Fibroblast of skin of back (primary cell): ENCODE data around the gene MYO10.
"Not testable (repeated sequence)": the region's sequence is repeated elsewhere in the genome, so short reads cannot be mapped to it uniquely, and the experiment has no call there.

Experiments used
- DNase-seq: peaks from one replicate; pipeline ENCODE4 v3.0.0-alpha.2; 2013

The MYO10 gene

GRCh38 chr5:16862777-16863176 lies 73.3 kb downstream of the MYO10 start:
- DNase-seq, result no peak

- DNase-seq, result no peak
These were observed 76.7 kb downstream of the MYO10 start for GRCh38 chr5:16859346-16859745.

GRCh38 chr5:16858151-16858550 lies 77.9 kb downstream of the MYO10 start:
- no peak for DNase-seq

GRCh38 chr5:16857635-16858034 lies 78.5 kb downstream of the MYO10 start:
- no peak for DNase-seq

GRCh38 chr5:16856531-16856930 lies 79.6 kb downstream of the MYO10 start:
- DNase-seq, result peak; percentile 28

- DNase-seq, result no peak
These were observed 80.2 kb downstream of the MYO10 start for GRCh38 chr5:16855898-16856297.

- peak; percentile 39 for DNase-seq
These were observed 80.6 kb downstream of the MYO10 start for GRCh38 chr5:16855485-16855884.

GRCh38 chr5:16854351-16854750 lies 81.7 kb downstream of the MYO10 start:
- no peak for DNase-seq

GRCh38 chr5:16853518-16853917 lies 82.6 kb downstream of the MYO10 start:
- no peak for DNase-seq

- peak; percentile 41 for DNase-seq
These were observed 83.7 kb downstream of the MYO10 start for GRCh38 chr5:16852251-16853005.

- DNase-seq, result no peak
These were observed 86.3 kb downstream of the MYO10 start for GRCh38 chr5:16849775-16850174.

- no peak for DNase-seq
These were observed 86.9 kb downstream of the MYO10 start for GRCh38 chr5:16849181-16849580.

GRCh38 chr5:16844952-16845351 lies 91.1 kb downstream of the MYO10 start:
- DNase-seq, result no peak

- no peak for DNase-seq
These were observed 93.2 kb downstream of the MYO10 start for GRCh38 chr5:16842896-16843295.

- no peak for DNase-seq
These were observed 94.7 kb downstream of the MYO10 start for GRCh38 chr5:16841416-16841815.

GRCh38 chr5:16837305-16837704 lies 98.8 kb downstream of the MYO10 start:
- DNase-seq, result no peak

- no peak for DNase-seq
These were observed 102.1 kb downstream of the MYO10 start for GRCh38 chr5:16834029-16834428.

- DNase-seq, result not testable (repeated sequence)
These were observed 104.8 kb downstream of the MYO10 start for GRCh38 chr5:16831326-16831725.

GRCh38 chr5:16827755-16828154 lies 108.3 kb downstream of the MYO10 start:
- DNase-seq, result no peak

- DNase-seq, result no peak
These were observed 109.5 kb downstream of the MYO10 start for GRCh38 chr5:16826379-16827125.

- DNase-seq, result peak; percentile 97
These were observed 116.4 kb downstream of the MYO10 start for GRCh38 chr5:16819522-16820167.

GRCh38 chr5:16815432-16815831 lies 120.7 kb downstream of the MYO10 start:
- no peak for DNase-seq

GRCh38 chr5:16812911-16813310 lies 123.2 kb downstream of the MYO10 start:
- peak; percentile 87 for DNase-seq

- no peak for DNase-seq
These were observed 123.6 kb downstream of the MYO10 start for GRCh38 chr5:16812448-16812847.
